Cerebellar nuclear complex (tissue), 1 donor: ENCODE data around the gene KCNQ1OT1.

Experiments
- DNase-seq, 2 experiments: peaks; one replicate each; lab custom pipeline; 2025; lab: John Stamatoyannopoulos, UW

Gene KCNQ1OT1

DNA sequence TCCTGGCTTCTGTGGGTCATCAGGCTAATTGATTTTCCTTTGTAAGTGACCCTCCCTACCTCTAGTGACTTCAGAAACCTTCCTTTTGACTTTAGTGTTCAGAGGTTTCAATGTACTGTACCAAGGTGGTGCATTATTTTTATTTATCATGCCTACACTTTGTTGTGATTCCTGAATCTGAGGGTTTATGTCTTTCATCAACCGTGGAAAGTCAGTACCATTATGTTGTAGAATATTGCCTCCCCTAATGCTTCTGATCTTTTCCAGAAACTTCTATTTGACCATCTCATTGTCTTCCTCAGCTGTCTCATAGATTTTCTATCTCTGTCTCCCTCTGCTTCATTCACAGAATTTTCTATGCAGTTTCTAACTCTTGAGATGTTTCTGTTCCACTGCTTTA is 105.5 kb downstream of the KCNQ1OT1 start:
- DNase-seq = no peak

GRCh38 chr11:2593393-2593950 is 106.3 kb downstream of the KCNQ1OT1 start:
- DNase-seq = no peak

DNA sequence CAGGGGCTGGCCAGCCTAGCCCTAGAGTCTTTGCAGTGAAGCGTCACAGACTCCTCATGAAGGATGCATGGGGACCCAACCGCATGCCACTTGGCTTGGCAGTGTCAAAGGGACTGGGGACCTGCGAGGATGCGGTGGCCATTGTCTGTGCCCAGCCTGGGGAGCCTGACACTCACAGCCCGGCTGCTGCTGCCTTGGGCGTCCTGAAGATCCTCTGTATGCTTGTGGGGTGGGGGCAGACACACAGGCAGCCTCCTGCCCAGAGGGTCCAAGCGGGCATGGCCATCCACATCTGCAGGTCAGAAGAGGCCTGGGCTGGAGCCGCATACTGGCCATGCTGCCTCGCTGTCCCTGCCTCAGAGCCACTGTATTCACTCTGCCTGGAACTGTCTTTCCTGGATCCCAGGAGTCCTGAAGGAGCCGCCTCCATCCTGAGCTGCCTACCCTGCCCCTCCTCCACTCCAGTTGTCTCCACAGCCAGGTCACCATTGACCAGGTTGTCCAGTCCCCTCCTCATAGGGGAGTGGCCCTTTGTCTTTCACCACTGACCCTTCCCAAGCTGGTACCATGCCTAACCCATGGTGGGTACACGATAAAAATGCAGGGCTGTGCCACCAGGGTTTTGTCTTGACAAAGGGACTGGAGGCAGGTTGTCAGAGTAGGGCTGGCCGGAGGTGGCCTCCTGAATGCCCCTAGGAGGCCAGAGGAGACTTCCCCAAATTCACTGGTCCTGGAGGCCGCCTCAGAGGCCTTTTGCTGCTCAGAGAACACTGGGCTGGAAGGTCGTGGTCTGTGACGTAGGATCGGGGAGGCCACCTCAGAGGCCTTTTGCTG is 107.0 kb downstream of the KCNQ1OT1 start:
- DNase-seq = no peak

- no peak for DNase-seq
These were observed 108.0 kb downstream of the KCNQ1OT1 start for GRCh38 chr11:2591805-2592204.

GRCh38 chr11:2590965-2591754 is 108.6 kb downstream of the KCNQ1OT1 start:
- no peak for DNase-seq

DNA sequence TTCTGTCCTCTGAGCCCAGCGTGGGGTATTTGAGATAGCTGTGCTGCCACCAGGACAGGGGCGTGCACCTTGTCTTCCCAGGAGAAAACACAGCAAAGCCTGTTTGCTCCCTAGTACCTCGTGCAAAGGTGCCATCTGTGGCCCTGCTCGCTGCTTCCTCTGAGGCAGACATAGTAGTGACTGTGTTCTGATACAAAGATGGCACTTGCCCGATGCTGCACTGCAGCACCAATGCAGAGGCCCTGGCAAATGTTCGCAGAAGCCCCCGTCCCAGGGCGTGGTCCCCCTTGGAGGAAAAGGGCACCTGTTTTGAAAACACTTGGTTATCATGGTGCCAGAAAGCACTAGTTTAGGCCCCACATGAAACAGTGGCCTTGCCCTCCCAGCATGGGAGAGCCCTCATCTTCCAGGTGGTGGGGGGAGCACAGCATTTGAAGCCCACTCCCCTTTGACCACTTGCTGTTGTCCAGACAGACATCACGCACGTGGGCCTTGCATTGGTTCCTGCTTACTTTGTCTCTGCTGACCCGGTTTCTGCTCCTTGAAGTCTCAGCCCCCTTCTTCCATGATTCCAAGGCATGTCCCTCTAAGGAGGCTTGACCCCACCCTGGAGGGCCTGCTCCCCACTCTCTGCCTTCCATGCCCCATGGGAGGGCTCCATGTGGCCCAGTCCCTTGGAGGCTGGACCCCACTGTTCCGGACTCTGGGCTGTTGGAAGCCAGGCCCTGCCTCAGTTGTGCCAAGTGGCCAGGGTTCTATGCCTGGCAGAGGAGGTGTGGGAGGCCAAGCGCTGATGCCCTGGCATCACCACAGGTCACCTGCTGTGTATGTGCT is 109.4 kb downstream of the KCNQ1OT1 start:
- no peak for DNase-seq

DNA sequence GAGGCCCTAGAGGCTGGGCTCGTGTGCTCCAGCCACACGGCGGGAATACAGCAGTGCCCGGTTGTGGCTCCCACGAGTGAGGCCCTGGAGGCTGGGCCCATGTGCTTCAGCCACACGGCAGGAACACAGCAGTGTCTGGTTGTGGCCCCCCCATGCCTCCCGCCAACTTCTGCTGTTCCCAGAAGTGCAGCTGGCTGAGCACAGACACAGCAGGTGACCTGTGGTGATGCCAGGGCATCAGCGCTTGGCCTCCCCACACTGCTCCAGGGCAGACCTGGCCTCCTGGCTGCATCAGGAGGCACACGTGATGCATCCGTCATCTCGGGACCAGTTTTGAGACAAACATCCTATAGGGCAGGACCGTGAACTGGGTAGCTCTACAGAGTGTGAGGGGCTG is 110.3 kb downstream of the KCNQ1OT1 start:
- DNase-seq = no peak

DNA sequence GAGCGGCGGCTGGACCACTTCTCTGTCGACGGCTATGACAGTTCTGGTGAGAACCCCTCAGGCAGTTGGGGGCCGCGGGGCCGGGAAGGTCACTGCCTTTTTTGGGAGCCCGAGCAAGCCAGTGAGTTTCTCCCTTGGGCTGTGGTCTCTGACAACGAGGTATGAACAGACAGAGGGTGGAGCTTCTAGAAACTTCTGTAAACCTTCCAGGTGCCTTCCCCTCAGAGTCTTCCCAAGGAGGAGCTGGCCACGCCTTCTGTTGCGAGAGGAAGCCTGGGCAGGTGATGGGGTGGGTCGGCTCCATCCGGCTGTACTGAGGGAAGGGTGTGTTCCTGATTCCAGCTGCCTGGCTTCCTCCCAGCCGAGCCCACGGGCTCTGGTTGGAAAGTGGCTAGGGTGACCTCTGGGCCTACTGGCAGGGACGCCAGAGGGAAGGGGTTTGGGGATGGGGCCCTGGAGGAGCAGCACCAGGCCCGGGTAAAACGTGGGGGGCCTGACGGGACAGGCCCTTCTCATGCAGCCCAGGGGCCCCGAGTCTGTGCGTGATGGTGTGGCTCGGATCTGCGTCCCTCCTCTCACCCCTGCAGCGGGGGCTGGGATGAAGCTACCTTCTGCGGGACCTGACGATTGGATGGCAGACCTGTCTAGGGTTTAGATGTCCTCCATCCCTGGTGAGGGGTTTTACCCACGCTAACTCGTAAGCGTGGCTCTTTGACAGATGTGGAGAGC is 110.8 kb downstream of the KCNQ1OT1 start:
- DNase-seq = no peak

DNA sequence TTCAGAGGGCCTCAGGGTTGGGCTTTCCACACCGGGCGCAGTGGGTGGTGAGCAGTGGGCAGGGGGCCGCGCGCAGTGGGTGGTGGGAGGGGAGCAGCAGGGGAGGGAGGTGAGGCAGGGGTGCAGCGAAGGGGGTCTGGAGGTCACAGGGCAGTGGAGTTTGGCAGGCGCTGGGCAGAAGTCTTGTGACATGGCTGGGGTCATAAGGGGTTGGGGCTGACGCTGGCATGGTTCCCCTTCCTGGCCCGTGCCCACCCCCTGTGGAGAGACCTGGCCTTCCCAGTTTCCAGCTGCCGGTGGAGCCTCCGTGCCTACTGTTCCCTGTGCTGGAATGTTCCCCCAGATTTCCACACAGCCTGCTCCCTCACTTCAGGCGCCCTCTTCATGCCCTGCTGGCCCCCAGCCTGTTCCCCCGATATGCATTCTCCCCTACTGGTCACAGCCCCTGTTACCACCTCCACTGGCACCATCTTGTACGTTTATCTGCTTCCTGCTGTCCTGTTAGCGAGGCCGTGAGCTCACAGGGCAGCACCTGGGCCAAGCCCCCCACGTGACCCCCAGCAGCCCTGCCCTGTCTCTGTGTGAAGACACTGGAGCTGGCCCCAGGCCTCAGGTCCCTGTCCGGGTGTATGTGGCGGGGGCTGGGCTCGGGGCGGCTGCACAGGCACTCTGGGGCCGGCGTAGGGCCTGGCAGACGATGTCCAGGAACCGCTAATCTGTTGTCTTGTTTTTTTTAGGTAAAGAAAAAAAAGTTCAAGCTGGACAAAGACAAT is 111.6 kb downstream of the KCNQ1OT1 start:
- DNase-seq = no peak

DNA sequence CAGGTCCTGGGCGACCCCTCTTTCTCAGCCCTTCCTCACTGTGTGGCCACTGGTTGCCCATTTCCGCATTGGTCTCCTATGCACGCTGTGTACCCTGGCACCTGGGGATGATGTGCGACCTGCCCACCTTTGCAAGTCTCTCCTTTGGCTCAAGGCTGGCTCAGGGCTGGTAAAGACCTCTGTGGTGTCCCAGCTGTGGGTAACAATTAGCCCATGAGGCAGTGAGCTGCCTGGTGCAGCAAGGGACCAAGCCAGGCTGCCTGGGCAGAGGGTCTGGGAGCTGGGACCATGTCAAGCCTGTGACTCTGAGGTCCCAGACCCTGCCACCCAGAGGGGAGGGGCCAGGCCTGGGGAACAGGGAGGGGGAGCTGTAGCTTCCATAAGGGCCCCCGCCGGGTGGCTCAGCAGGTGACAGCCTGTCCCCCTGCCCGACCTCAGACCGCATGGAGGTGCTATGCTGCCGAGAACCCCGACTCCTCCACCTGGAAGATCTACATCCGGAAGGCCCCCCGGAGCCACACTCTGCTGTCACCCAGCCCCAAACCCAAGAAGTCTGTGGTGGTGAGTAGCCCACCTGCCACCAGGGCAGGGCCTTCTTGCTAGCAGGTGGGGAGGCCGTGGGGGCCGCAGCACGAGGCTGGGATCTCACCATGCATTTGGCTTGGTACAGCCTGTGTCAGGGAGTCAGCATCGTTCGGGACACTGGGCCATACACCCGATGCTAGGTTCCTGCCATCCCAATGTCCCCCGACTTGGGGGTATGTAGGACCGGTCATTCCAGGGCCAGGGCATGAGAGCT is 112.5 kb downstream of the KCNQ1OT1 start:
- DNase-seq = no peak

DNA sequence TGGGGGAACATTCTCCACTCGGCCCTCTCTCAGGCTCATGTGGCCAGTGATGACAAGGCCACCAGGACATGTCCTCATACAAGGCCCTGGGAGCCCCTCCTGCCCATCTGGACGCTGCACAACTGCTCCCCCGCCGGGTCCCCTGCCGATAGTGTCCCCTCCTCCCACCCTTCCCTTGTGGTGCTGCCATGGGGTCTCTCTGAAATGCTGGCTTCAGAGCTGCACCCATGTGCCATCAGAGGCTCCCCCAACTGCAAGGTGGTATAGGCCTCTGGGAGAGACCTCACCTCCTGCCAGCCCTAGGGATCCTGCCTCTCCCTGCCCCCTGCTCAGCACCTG is 113.0 kb downstream of the KCNQ1OT1 start:
- no peak for DNase-seq

DNA sequence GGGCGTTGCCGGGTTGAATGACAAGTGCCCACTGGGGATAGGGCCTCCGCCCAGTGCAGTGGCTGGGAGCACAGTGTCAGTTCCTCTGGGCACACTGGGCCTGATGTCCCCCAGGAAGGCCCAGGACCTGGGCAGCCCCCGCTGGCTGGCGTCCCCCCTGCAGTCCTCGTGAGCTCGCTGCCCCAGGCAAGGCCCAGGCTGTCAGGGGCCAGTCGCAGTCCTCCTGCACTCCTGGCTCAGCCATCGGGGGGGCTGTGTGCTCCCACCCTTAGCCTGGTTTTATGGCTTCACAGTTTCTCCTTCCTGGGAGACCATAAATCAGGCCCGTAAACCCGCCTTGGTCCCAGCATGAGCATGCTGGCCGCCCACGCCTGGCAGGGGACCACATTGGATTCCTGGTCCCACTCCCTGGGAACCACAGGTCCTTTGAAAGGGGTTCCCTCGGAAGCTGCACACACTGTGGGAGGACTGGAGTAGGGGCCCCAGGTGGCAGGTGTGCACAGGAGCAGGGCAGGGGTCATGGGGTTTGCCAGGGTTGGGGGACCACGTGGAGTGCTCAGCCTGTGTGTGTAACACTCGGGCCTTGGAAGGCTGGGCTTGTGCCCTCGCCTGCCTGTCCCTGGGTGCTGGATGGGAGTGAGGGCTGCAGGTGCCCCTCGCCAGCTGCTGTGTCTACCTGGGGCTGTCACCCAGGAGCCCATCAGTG is 113.6 kb downstream of the KCNQ1OT1 start:
- no peak for DNase-seq

DNA sequence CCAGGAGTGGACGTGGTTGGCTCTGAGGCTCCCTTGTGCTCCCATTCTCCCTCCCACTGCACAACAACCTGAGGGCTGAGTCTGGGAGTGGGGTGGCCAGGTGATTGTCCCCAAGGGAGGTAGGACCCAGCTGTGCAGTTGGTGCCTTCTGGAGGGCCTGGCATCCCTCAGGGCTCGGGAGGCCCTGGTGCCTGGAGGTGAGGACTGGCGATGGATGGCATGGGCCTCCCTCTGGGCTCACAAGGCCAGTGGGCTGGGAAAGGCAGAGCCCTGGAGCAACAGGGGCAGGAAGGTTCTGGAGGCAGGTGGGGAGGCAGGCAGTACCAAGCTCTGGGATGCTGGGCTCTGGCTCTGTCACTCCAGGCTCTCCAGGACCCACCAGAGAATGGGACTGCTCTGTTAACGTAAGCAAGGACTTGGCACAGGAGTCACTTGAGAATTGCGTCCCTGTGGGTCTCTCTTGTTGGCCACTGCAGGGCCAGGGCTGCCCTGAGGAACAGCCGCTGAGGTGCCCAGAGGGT is 114.2 kb downstream of the KCNQ1OT1 start:
- no peak for DNase-seq

DNA sequence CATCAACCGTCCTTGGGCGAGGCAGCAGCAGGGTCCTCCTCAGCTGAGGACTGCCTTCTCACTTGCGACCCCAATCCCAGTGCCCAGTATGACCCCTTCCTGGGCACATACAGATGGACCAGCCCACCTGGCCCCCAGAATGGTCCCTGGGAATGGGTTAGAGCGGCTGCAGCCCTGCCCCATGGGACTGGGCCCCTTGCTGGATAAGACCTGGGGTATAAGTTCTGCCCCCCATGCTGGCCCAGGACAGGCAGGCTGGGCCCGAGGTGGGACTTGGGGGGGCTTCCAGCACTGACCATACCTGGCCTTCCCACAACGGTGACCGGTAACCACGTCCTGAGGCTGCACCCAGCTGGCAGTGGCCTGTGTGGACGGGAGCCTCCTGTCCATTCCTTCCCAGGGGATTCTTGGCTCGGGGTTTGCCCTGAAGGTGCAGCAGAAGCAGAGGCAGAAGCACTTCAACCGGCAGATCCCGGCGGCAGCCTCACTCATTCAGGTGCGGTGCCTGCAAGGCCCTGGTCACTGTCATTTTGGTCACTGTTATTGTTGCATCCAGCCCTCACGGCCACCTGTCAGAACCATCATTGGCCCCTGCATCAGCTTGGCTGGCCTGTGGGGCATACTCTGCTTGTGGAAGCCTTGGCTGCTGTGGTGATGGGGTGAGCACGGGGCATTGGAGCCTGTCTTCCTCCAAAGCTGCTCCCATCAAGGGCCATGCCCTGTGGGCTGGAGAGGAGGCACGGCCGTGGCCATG is 114.8 kb downstream of the KCNQ1OT1 start:
- DNase-seq = no peak

DNA sequence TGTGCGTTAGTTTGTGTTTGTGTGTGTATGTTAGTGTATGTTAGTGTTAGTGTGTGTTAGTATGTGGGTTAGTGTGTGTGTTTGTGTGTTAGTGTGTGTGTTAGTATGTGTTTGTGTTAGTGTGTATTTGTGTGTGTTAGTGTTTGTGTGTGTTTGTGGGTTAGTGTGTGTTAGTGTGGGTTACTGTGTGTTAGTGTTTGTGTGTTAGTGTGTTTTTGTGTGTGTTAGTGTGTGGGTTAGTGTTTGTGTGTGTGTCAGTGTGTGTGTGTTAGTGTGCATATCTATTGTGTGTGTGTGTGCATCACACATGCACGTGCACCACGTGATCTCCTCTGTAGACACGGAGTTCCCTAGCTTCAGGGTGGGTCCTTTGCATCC is 115.4 kb downstream of the KCNQ1OT1 start:
- DNase-seq = no peak

- DNase-seq = no peak
These were observed 116.2 kb downstream of the KCNQ1OT1 start for GRCh38 chr11:2583605-2583958.

DNA sequence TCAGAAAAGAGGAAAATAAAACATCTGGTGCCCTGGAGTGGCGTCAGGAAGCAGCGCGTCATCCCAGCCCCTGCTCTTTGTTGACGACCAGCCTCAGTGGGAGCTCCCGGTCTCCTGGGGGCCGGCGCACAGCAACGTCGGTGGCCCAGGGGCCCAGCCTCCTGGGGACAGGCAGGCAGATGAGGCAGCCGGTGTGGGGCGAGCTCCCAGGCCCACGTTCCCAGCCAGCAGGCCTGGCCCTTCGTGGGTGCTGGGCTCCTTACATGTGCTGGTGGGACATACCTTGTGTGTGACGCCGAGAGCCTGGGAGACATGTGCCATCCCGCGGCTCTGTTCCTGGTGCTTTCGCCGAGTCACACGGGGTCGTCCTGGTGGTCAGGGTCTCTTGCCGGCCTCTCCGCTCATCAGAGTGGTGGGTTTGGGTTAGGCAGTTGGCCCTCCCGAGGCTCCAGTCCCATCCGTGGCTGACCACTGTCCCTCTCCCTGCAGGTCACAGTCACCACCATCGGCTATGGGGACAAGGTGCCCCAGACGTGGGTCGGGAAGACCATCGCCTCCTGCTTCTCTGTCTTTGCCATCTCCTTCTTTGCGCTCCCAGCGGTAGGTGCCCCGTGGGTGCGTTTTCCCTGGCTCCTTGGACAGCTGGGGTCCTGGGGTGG is 116.7 kb downstream of the KCNQ1OT1 start:
- DNase-seq = no peak
